Lung (tissue), 12 donors: ENCODE data around the gene RSU1. TPM values are rescaled to one million over a fixed set of nuclear protein-coding genes. Genes with fewer than 3 reads are reported as not detected.
"Not testable (repeated sequence)": the region's sequence is repeated elsewhere in the genome, so short reads cannot be mapped to it uniquely, and the experiment has no call there.

Experiments
- ATAC-seq: fragments of 200-7000 bp; cut with Tn5 transposase; one replicate; pipeline ENCODE4 v1.9.1; 2020; ENCODE audit warnings: moderate number of reproducible peaks; ENCODE audit not compliant: insufficient read depth, low FRiP score
- DNase-seq, 3 donors: peaks; one replicate each; pipeline ENCODE4 v3.0.0-alpha.2; 2013 to 2017
- H3K27ac ChIP-seq, 2 donors: one replicate each; pipeline ENCODE4 v1.5.1; 2013; ENCODE audit warnings: mild to moderate bottlenecking in 2 of 2, moderate library complexity in 2 of 2, control low read depth in 1 of 2, inconsistent platforms in 1 of 2, low read depth in 1 of 2, low read length in 1 of 2
- H3K27me3 ChIP-seq, 3 donors: one replicate each; pipeline ENCODE4 v1.5.1; 2013; ENCODE audit warnings: low read length in 2 of 3; ENCODE audit not compliant: control insufficient read depth in 3 of 3, insufficient read depth in 3 of 3
- H3K36me3 ChIP-seq, 4 donors: one replicate each; pipeline ENCODE4 v1.5.1; 2013; ENCODE audit warnings: low read length in 4 of 4, mild to moderate bottlenecking in 1 of 4, moderate library complexity in 1 of 4; ENCODE audit not compliant: control insufficient read depth in 4 of 4, insufficient read depth in 4 of 4
- H3K4me1 ChIP-seq, 5 donors: one replicate each; pipeline ENCODE4 v1.5.1; 2013; ENCODE audit warnings: low read length in 5 of 5, mild to moderate bottlenecking in 2 of 5, moderate library complexity in 1 of 5; ENCODE audit not compliant: control insufficient read depth in 5 of 5, insufficient read depth in 5 of 5
- H3K4me3 ChIP-seq: one replicate; pipeline ENCODE4 v1.5.1; 2013; ENCODE audit warnings: mild to moderate bottlenecking, control low read depth, moderate library complexity
- H3K9ac ChIP-seq, 2 donors: one replicate each; pipeline ENCODE4 v1.5.1; 2013; ENCODE audit warnings: low read length in 2 of 2, control low read depth in 1 of 2; ENCODE audit not compliant: insufficient read depth in 1 of 2
- H3K9me3 ChIP-seq, 4 donors: one replicate each; pipeline ENCODE4 v1.5.1; 2013; ENCODE audit warnings: low read length in 3 of 4, mild to moderate bottlenecking in 1 of 4, moderate library complexity in 1 of 4; ENCODE audit not compliant: control insufficient read depth in 4 of 4, insufficient read depth in 3 of 4
- WGBS, 2 donors: extraction: QIAGEN DNeasy Blood & Tissue Kit; methylation state at CpG; one replicate each; pipeline ENCODE4 v1.1.7; 2013; 5-methylcytosine and 5-hydroxymethylcytosine counted together
- polyA plus RNA-seq, 2 donors: library from polyadenylated mRNA; stranded (reverse); fragments of 200-250 nt; gene quantifications; one replicate each; pipeline ENCODE4 v1.2.1, GENCODE V29; 2013
- total RNA-seq, 2 donors: library from RNA; depleted of rRNA in 1 of 2; stranded (reverse); fragments of >200 nt in 1 of 2; gene quantifications; one replicate each; pipeline ENCODE4 v1.2.1, GENCODE V29; 2014 to 2021
- TF ChIP-seq, protein P1 (sequence below): IDR thresholded peaks from 2 replicates; pipeline ENCODE4 v1.5.1; 2012; ENCODE audit warnings: mild to moderate bottlenecking; ENCODE audit errors: control extremely low read depth, extremely low read depth
- donor health status: control.
- donor health status: control.
- donor health status: Bipolar disorder and iron deficiency.
- donor health status: healthy.
- donor health status: DM: yes; HTN: yes; CAD: no.

Gene RSU1
- total and polyA plus RNA-seq, 4 donors: 36.0 to 81.5 (median 57.9) TPM

- H3K9ac ChIP-seq: no peak overlapping the region
- H3K27me3 ChIP-seq: no peaks in the 10 kb centered on the region
- DNase-seq: peak in 2 of 3 donors; percentile 37 to 54
- H3K36me3 ChIP-seq: no peaks in the 10 kb centered on the region
- H3K9me3 ChIP-seq: no peaks in the 10 kb centered on the region
- ATAC-seq: peak; percentile 70
- H3K4me1 ChIP-seq: peaks cover 0 to 6% (median 0%) of the 10 kb centered on the region in 5 donors
- no peak overlapping the region for H3K4me3 ChIP-seq
- 41 to 59% methylated on average over 9 of the region's 9 CpGs for WGBS, 2 donors
- peak overlapping the region in 1 of 2 donors; percentile 41 for H3K27ac ChIP-seq
- TF ChIP-seq, protein P1, sequence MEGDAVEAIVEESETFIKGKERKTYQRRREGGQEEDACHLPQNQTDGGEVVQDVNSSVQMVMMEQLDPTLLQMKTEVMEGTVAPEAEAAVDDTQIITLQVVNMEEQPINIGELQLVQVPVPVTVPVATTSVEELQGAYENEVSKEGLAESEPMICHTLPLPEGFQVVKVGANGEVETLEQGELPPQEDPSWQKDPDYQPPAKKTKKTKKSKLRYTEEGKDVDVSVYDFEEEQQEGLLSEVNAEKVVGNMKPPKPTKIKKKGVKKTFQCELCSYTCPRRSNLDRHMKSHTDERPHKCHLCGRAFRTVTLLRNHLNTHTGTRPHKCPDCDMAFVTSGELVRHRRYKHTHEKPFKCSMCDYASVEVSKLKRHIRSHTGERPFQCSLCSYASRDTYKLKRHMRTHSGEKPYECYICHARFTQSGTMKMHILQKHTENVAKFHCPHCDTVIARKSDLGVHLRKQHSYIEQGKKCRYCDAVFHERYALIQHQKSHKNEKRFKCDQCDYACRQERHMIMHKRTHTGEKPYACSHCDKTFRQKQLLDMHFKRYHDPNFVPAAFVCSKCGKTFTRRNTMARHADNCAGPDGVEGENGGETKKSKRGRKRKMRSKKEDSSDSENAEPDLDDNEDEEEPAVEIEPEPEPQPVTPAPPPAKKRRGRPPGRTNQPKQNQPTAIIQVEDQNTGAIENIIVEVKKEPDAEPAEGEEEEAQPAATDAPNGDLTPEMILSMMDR: no peak
Measured at GRCh38 chr10:16828701-16829175, 11.5 kb upstream of the RSU1 start.

DNA sequence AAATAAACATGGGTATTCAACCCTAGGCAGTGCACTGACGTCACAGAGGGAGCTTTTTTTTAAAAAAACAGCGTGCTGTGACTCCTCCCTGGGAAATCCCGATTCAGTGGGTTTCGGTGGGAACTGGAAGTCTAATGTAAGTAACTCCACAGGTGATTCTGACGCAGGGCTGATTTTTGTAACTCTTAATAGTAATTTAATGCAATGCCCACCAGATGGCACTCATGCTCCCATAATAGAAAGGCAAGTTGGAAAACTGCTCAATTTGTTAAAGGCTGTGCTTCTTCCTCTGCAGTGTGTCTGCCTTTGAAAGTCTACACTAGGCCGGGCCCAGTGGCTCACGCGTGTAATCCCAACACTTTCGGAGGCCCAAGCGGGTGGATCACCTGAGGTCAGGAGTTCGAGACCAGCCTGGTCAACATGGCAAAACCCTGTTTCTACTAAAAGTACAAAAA lies 10.9 kb upstream of the RSU1 start:
- DNase-seq (peak; percentile 62 to 88 (median 86)), ATAC-seq (peak; percentile 88)
- H3K4me3 ChIP-seq: no peak overlapping the region
- H3K27ac ChIP-seq: peak overlapping the region in 1 of 2 donors; percentile 41
- H3K9ac ChIP-seq: no peak overlapping the region
- H3K36me3 ChIP-seq: no peaks in the 10 kb centered on the region
- H3K27me3 ChIP-seq: no peaks in the 10 kb centered on the region
- TF ChIP-seq, protein P1: peak; percentile 61
- H3K9me3 ChIP-seq: no peaks in the 10 kb centered on the region
- H3K4me1 ChIP-seq: peaks cover 0 to 6% (median 0%) of the 10 kb centered on the region in 5 donors
- 11 to 14% methylated on average over 11 of the region's 11 CpGs for WGBS, 2 donors

DNA sequence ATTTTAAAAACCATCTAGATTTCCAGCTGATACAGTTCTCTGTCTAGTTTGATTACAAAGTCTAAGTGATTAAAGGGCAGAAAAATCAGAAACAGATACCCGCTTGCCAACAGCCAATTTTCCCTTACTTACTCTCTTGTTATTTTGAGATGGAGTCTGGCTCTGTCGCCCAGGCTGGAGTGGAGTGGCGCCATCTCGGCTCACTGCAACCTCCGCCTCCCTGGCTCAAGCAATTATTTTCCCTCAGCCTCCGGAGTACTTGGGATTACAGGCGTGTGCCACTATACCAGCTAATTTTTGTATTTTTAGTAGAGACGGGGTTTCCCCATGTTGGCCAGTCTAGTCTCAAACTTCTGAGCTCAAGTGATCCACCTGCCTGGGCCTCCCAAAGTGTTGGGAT lies 10.2 kb upstream of the RSU1 start:
- not testable (repeated sequence) for H3K27ac ChIP-seq, H3K9ac ChIP-seq, DNase-seq, H3K4me1 ChIP-seq, H3K4me3 ChIP-seq, H3K36me3 ChIP-seq, ATAC-seq, H3K27me3 ChIP-seq, H3K9me3 ChIP-seq
- WGBS, 2 donors: 66 to 80% methylated on average over 8 of the region's 8 CpGs

DNA sequence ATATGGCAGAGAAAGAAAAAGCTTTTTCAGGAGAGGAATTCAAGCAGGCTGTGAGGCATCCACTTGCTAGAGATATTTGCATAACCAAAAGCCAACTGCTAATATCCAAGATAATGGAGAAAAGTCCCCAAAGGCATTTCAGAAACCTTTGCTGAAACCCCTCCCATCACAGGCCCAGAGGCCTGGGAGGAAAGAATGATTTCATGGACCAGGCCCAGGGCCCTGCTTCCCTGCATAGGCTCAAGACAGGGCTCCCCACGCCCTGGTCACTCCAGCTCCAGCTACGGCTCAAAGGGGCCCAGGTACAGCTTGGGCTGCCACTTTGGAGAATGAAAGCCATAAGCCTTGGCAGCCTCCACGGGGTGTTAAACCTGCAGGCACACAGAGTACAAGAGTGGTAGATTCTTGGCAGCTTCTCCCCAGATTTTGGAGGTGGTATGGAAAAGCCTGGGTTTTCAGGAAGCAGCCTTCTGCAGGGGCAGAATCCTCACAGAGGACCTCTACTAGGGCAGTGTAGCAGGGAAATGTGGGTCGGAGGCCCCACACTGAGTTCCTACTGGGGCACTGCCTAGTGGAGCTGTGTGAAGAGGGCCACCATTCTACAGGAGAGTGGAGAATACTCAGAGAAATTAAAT lies 5.6 kb upstream of the RSU1 start:
- peaks cover 0 to 6% (median 2%) of the 10 kb centered on the region in 4 donors for H3K9me3 ChIP-seq
- no peaks in the 10 kb centered on the region for H3K27me3 ChIP-seq
- 92 to 96% methylated on average over 4 of the region's 4 CpGs for WGBS, 2 donors
- ATAC-seq: no peak
- no peaks in the 10 kb centered on the region for H3K36me3 ChIP-seq
- no peak overlapping the region for H3K27ac ChIP-seq
- DNase-seq: no peak
- no peak overlapping the region for H3K9ac ChIP-seq
- TF ChIP-seq, protein P1: no peak
- peaks cover 0 to 5% (median 0%) of the 10 kb centered on the region in 5 donors for H3K4me1 ChIP-seq
- H3K4me3 ChIP-seq: no peak overlapping the region
